ENCODE results near the gene NKAIN4.

GRCh38 chr20:63225082-63225454 is 29.2 kb downstream of the NKAIN4 start:
- TF ChIP-seq CTCF (IDR thresholded peaks at IDR 0.05; ENCODE audit: low read length) (no peak), EZH2 (optimal IDR thresholded peaks at IDR 0.05; ENCODE audit: low read depth, low read length) (no peak), EZH2phosphoT487 (IDR thresholded peaks at IDR 0.05; ENCODE audit: low read length) (no peak)
